GM23338 (cell line): ENCODE data around the gene ANO1. TPM values are rescaled to one million over a fixed set of nuclear protein-coding genes. Genes with fewer than 3 reads are reported as not detected.

Source experiments
- ATAC-seq: fragments of 200-7000 bp; cut with Tn5 transposase; 3 replicates; pipeline ENCODE4 v1.9.1; 2020
- DNase-seq: peaks from one replicate; pipeline ENCODE4 v3.0.0-alpha.2; 2015; ENCODE audit warnings: low spot score
- H2AFZ ChIP-seq: fragments of 200-600 bp; sonication (generic); 2 replicates; pipeline ENCODE4 v1.8.0; 2016; ENCODE audit warnings: antibody characterized with exemption, mild to moderate bottlenecking, moderate library complexity
- H3F3A ChIP-seq: fragments of 200-600 bp; sonication (generic); replicated peaks from 2 replicates; pipeline ENCODE4 v1.8.0; 2017; ENCODE audit warnings: antibody characterized with exemption, mixed run types, low read depth
- H3K27ac ChIP-seq: fragments of 200-600 bp; sonication (generic); 2 replicates; pipeline ENCODE4 v1.6.1; 2016; ENCODE audit warnings: low read depth
- H3K27me3 ChIP-seq: fragments of 200-600 bp; sonication (generic); 2 replicates; pipeline ENCODE4 v1.8.0; 2016; ENCODE audit warnings: mild to moderate bottlenecking, mixed run types, moderate library complexity; ENCODE audit not compliant: insufficient read depth
- H3K36me3 ChIP-seq: fragments of 200-600 bp; sonication (generic); 2 replicates; pipeline ENCODE4 v1.8.0; 2016; ENCODE audit warnings: mild to moderate bottlenecking; ENCODE audit not compliant: insufficient read depth
- H3K4me1 ChIP-seq: fragments of 200-600 bp; sonication (generic); 2 replicates; pipeline ENCODE4 v1.8.0; 2016; ENCODE audit warnings: mild to moderate bottlenecking, moderate library complexity; ENCODE audit not compliant: insufficient read depth
- H3K4me2 ChIP-seq: fragments of 200-600 bp; sonication (generic); 2 replicates; pipeline ENCODE4 v1.7.1; 2017; ENCODE audit warnings: mixed run types
- H3K4me3 ChIP-seq: fragments of 200-600 bp; sonication (generic); 2 replicates; pipeline ENCODE4 v1.6.1; 2016; ENCODE audit warnings: mixed run types
- H3K79me2 ChIP-seq: fragments of 200-600 bp; sonication (generic); replicated peaks from 2 replicates; pipeline ENCODE4 v1.8.0; 2017; ENCODE audit warnings: mild to moderate bottlenecking; ENCODE audit not compliant: insufficient read depth
- H3K9me2 ChIP-seq: fragments of 200-600 bp; sonication (generic); 2 replicates; pipeline ENCODE4 v1.8.0; 2017; ENCODE audit not compliant: insufficient read depth
- H4K20me1 ChIP-seq: fragments of 200-600 bp; sonication (generic); replicated peaks from 2 replicates; pipeline ENCODE4 v1.8.0; 2017; ENCODE audit warnings: mild to moderate bottlenecking; ENCODE audit not compliant: insufficient read depth
- H3K27ac Mint-ChIP-seq: 2 replicates; pipeline ENCODE4 v1.8.0; 2020; ENCODE audit warnings: inconsistent platforms, mild to moderate bottlenecking, moderate library complexity, mixed read lengths
- H3K27me3 Mint-ChIP-seq: 3 replicates; pipeline ENCODE4 v1.8.0; 2022; ENCODE audit warnings: low read depth, mild to moderate bottlenecking, moderate library complexity, mixed read lengths, inconsistent platforms; ENCODE audit not compliant: insufficient read depth, poor library complexity
- H3K36me3 Mint-ChIP-seq: 3 replicates; pipeline ENCODE4 v1.8.0; 2021; ENCODE audit warnings: low read depth, mild to moderate bottlenecking, inconsistent platforms, moderate library complexity, mixed read lengths
- H3K4me1 Mint-ChIP-seq: 3 replicates; pipeline ENCODE4 v1.8.0; 2020; ENCODE audit warnings: mild to moderate bottlenecking, inconsistent platforms, mixed read lengths
- H3K4me3 Mint-ChIP-seq: 3 replicates; pipeline ENCODE4 v1.8.0; 2021; ENCODE audit warnings: moderate library complexity, mild to moderate bottlenecking, inconsistent platforms, mixed read lengths
- H3K9me3 Mint-ChIP-seq: 3 replicates; pipeline ENCODE4 v1.8.0; 2020; ENCODE audit warnings: moderate library complexity, mild to moderate bottlenecking, inconsistent platforms, mixed read lengths
- CREB1 ChIP-seq: fragments of 250-450 bp; sonication (Bioruptor Pico); IDR thresholded peaks from 2 replicates; pipeline ENCODE4 v1.5.0; 2020; ENCODE audit warnings: low read depth, mild to moderate bottlenecking, moderate library complexity
- EZH2 ChIP-seq: fragments of 200-600 bp; sonication (generic); IDR thresholded peaks from one replicate; pipeline ENCODE4 v1.8.0; 2017; ENCODE audit warnings: antibody characterized with exemption, mild to moderate bottlenecking, low read depth; ENCODE audit not compliant: unreplicated experiment
- EZH2phosphoT487 ChIP-seq: fragments of 200-600 bp; sonication (generic); IDR thresholded peaks from one replicate; pipeline ENCODE4 v1.8.1; 2018; ENCODE audit warnings: antibody characterized with exemption; ENCODE audit not compliant: unreplicated experiment
- JUNB ChIP-seq: IDR thresholded peaks from one replicate; pipeline ENCODE4 v1.6.1; 2016; ENCODE audit warnings: antibody characterized with exemption; ENCODE audit not compliant: unreplicated experiment
- NANOG ChIP-seq: IDR thresholded peaks from 2 replicates; pipeline ENCODE4 v1.6.1; 2016; ENCODE audit warnings: antibody characterized with exemption, borderline replicate concordance
- ZNF331 ChIP-seq: fragments of 250-450 bp; sonication (Bioruptor Pico); IDR thresholded peaks from 2 replicates; pipeline ENCODE4 v1.5.0; 2020; ENCODE audit warnings: low read depth, mild to moderate bottlenecking, moderate library complexity
- polyA plus RNA-seq: library from polyadenylated mRNA; unstranded; fragments of >200 nt; fragmentation: Nextera tagmentation; extraction: Ambion mirVana; gene quantifications from 2 replicates; pipeline ENCODE4 v1.2.1, GENCODE V29; 2016
- total RNA-seq: library from RNA; depleted of rRNA; stranded (reverse); fragments of >200 nt; shearing (Covaris generic); gene quantifications from 2 replicates; pipeline ENCODE4 v1.2.3, GENCODE V29; 2014
- TF ChIP-seq, protein P1 (sequence below): IDR thresholded peaks from 2 replicates; pipeline ENCODE4 v1.6.1; 2016; ENCODE audit warnings: antibody characterized with exemption
- TF ChIP-seq, protein P2 (sequence below), 2 experiments: fragments of 200-600 bp in 1 of 2; sonication (generic) in 1 of 2; conservative IDR thresholded peaks; 2 replicates each; pipeline versions ENCODE4 v1.5.1 to v1.6.1; 2016 to 2017; ENCODE audit warnings: antibody characterized with exemption in 2 of 2, low read depth in 2 of 2, mild to moderate bottlenecking in 2 of 2, moderate library complexity in 1 of 2
- TF ChIP-seq, protein P3 (sequence below): IDR thresholded peaks from one replicate; pipeline ENCODE4 v1.6.1; 2018; ENCODE audit warnings: antibody characterized with exemption; ENCODE audit not compliant: unreplicated experiment

The ANO1 gene
- total and polyA plus RNA-seq, 2 experiments from 2014 or later: 1.4 to 3.4 TPM

DNA sequence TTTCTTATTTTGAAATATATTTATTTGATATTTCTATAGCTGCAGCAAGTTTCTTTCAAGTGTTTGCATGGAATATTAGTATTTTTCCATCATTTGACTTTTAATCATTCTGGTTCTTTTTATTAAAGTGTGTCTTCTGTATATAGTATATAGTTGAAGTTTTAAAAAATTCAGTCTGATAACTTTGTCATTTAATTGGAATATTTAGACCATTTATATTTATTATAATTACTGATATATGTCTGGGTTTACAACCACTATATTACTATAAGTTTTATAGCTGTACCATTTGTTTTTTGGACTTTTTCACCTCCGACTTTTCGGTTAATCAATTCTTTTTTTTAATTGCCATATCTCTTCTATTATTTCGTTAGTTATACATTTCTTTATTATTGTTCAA, 22.7 kb upstream of the ANO1 start (continued):
- TF ChIP-seq, protein P1, sequence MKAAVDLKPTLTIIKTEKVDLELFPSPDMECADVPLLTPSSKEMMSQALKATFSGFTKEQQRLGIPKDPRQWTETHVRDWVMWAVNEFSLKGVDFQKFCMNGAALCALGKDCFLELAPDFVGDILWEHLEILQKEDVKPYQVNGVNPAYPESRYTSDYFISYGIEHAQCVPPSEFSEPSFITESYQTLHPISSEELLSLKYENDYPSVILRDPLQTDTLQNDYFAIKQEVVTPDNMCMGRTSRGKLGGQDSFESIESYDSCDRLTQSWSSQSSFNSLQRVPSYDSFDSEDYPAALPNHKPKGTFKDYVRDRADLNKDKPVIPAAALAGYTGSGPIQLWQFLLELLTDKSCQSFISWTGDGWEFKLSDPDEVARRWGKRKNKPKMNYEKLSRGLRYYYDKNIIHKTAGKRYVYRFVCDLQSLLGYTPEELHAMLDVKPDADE: no peak
- TF ChIP-seq, protein P2, sequence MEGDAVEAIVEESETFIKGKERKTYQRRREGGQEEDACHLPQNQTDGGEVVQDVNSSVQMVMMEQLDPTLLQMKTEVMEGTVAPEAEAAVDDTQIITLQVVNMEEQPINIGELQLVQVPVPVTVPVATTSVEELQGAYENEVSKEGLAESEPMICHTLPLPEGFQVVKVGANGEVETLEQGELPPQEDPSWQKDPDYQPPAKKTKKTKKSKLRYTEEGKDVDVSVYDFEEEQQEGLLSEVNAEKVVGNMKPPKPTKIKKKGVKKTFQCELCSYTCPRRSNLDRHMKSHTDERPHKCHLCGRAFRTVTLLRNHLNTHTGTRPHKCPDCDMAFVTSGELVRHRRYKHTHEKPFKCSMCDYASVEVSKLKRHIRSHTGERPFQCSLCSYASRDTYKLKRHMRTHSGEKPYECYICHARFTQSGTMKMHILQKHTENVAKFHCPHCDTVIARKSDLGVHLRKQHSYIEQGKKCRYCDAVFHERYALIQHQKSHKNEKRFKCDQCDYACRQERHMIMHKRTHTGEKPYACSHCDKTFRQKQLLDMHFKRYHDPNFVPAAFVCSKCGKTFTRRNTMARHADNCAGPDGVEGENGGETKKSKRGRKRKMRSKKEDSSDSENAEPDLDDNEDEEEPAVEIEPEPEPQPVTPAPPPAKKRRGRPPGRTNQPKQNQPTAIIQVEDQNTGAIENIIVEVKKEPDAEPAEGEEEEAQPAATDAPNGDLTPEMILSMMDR (conservative IDR thresholded peaks at IDR 0.05; ENCODE audit: low read depth in 2 of 2): no peak
- TF ChIP-seq EZH2: no peak
- TF ChIP-seq ZNF331 (CRISPR knock-in tag): no peak
- no peak for TF ChIP-seq EZH2phosphoT487
- no peak for TF ChIP-seq CREB1 (CRISPR knock-in tag)
- TF ChIP-seq, protein P3, sequence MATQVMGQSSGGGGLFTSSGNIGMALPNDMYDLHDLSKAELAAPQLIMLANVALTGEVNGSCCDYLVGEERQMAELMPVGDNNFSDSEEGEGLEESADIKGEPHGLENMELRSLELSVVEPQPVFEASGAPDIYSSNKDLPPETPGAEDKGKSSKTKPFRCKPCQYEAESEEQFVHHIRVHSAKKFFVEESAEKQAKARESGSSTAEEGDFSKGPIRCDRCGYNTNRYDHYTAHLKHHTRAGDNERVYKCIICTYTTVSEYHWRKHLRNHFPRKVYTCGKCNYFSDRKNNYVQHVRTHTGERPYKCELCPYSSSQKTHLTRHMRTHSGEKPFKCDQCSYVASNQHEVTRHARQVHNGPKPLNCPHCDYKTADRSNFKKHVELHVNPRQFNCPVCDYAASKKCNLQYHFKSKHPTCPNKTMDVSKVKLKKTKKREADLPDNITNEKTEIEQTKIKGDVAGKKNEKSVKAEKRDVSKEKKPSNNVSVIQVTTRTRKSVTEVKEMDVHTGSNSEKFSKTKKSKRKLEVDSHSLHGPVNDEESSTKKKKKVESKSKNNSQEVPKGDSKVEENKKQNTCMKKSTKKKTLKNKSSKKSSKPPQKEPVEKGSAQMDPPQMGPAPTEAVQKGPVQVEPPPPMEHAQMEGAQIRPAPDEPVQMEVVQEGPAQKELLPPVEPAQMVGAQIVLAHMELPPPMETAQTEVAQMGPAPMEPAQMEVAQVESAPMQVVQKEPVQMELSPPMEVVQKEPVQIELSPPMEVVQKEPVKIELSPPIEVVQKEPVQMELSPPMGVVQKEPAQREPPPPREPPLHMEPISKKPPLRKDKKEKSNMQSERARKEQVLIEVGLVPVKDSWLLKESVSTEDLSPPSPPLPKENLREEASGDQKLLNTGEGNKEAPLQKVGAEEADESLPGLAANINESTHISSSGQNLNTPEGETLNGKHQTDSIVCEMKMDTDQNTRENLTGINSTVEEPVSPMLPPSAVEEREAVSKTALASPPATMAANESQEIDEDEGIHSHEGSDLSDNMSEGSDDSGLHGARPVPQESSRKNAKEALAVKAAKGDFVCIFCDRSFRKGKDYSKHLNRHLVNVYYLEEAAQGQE: no peak
- TF ChIP-seq NANOG: no peak

DNA sequence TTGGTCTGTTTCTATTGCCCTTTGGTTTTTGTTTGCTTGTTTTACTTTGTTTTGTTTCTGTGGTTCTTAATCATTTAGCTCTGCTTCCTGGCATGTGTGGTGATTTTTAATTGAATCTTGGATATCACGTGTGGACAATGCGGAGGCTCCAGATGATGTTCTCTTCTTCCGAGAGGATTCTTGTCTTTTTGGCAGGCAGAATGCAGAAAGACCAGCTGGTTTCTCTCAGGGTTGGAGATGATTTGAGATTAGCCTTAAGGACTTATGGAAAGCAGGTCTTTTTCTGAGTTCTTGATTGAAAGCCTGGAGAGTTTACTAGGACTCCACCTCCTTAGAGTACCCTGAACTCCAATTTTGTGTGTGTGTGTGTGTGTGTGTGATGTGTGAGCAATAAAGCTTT, 21.0 kb upstream of the ANO1 start:
- no peaks in the 10 kb centered on the region for H4K20me1 ChIP-seq
- H2AFZ ChIP-seq: no peak overlapping the region
- DNase-seq (no peak), ATAC-seq (no peak)
- Mint-ChIP-seq H3K4me1 (no peaks in the 10 kb centered on the region; the same call in 2 of the 3 replicates), H3K36me3 (no peaks in the 10 kb centered on the region), H3K27me3 (peaks cover 2% of the 10 kb centered on the region), H3K27ac (no peak overlapping the region), H3K4me3 (no peak overlapping the region), H3K9me3 (no peaks in the 10 kb centered on the region; the same call in 2 of the 3 replicates)
- no peak overlapping the region for H3K4me3 ChIP-seq
- H3K79me2 ChIP-seq: no peaks in the 10 kb centered on the region
- H3K36me3 ChIP-seq: no peaks in the 10 kb centered on the region
- H3K9me2 ChIP-seq: no peaks in the 10 kb centered on the region
- H3K27me3 ChIP-seq: no peaks in the 10 kb centered on the region
- no peaks in the 10 kb centered on the region for H3F3A ChIP-seq
- H3K4me1 ChIP-seq: no peaks in the 10 kb centered on the region
- no peak overlapping the region for H3K27ac ChIP-seq
- H3K4me2 ChIP-seq: no peak overlapping the region
- no peak for TF ChIP-seq JUNB
- TF ChIP-seq, protein P3: no peak
